CD4-positive, alpha-beta T cell treated with Interleukin-4 for 1 hour (primary cell): Measurements from ENCODE around the gene SEC14L6.

Source experiments
- DNase-seq, 2 donors: peaks; one replicate each; pipeline ENCODE4 v3.0.0-alpha.2; 2020 to 2022

Gene SEC14L6

GRCh38 chr22:30531651-30532608 lies 14.6 kb downstream of the SEC14L6 start:
- no peak for DNase-seq

- DNase-seq, result no peak
These were observed 19.9 kb downstream of the SEC14L6 start for GRCh38 chr22:30526656-30527055.

GRCh38 chr22:30523646-30524489 lies 22.7 kb downstream of the SEC14L6 start:
- DNase-seq, result no peak

- no peak for DNase-seq
These were observed 25.0 kb downstream of the SEC14L6 start for GRCh38 chr22:30521368-30522156.

GRCh38 chr22:30519842-30520425 lies 26.6 kb downstream of the SEC14L6 start:
- no peak for DNase-seq

GRCh38 chr22:30516731-30517130 lies 29.8 kb downstream of the SEC14L6 start:
- no peak for DNase-seq

GRCh38 chr22:30516273-30516672 lies 30.3 kb downstream of the SEC14L6 start:
- DNase-seq, result no peak

GRCh38 chr22:30514252-30514651 lies 32.3 kb downstream of the SEC14L6 start:
- no peak for DNase-seq

GRCh38 chr22:30513462-30513861 lies 33.1 kb downstream of the SEC14L6 start:
- no peak for DNase-seq

GRCh38 chr22:30511911-30512310 lies 34.6 kb downstream of the SEC14L6 start:
- no peak for DNase-seq

GRCh38 chr22:30511109-30511508 lies 35.4 kb downstream of the SEC14L6 start:
- DNase-seq, result no peak

GRCh38 chr22:30508216-30508615 lies 38.3 kb downstream of the SEC14L6 start:
- no peak for DNase-seq

GRCh38 chr22:30507670-30508069 lies 38.9 kb downstream of the SEC14L6 start:
- DNase-seq, result no peak

GRCh38 chr22:30506507-30506968 lies 40.0 kb downstream of the SEC14L6 start:
- DNase-seq, result no peak

GRCh38 chr22:30503551-30503950 lies 43.0 kb downstream of the SEC14L6 start:
- DNase-seq, result no peak

- DNase-seq, result no peak
These were observed 43.6 kb downstream of the SEC14L6 start for GRCh38 chr22:30502911-30503310.

- no peak for DNase-seq
These were observed 44.4 kb downstream of the SEC14L6 start for GRCh38 chr22:30502153-30502552.

GRCh38 chr22:30500628-30501027 lies 45.9 kb downstream of the SEC14L6 start:
- DNase-seq, result no peak

GRCh38 chr22:30497466-30498150 lies 48.9 kb downstream of the SEC14L6 start:
- no peak for DNase-seq

GRCh38 chr22:30495041-30495784 lies 51.3 kb downstream of the SEC14L6 start:
- DNase-seq, result no peak

- DNase-seq, result no peak
These were observed 54.4 kb downstream of the SEC14L6 start for GRCh38 chr22:30492144-30492543.
